NCI-H1930 (cell line): ENCODE results near the gene TENT5A.
A peak's percentile ranks its signal among the peaks of the same experiment; 100 is the strongest.

Source experiments
- DNase-seq, 2 experiments: peaks; one replicate each; lab custom pipeline; 2025; lab: John Stamatoyannopoulos, UW

Gene TENT5A

GRCh38 chr6:81771097-81771496 lies 18.6 kb upstream of the TENT5A start:
- DNase-seq = no peak

- DNase-seq = no peak
Measured at GRCh38 chr6:81770381-81770780, 17.9 kb upstream of the TENT5A start.

GRCh38 chr6:81769824-81770223 lies 17.3 kb upstream of the TENT5A start:
- DNase-seq = no peak

- no peak for DNase-seq
Measured at GRCh38 chr6:81768150-81768942, 15.9 kb upstream of the TENT5A start.

GRCh38 chr6:81767163-81767891 lies 14.8 kb upstream of the TENT5A start:
- DNase-seq = no peak

GRCh38 chr6:81766482-81767069 lies 14.1 kb upstream of the TENT5A start:
- no peak for DNase-seq

GRCh38 chr6:81764531-81764930 lies 12.1 kb upstream of the TENT5A start:
- DNase-seq = no peak

- no peak for DNase-seq
Measured at GRCh38 chr6:81763968-81764367, 11.5 kb upstream of the TENT5A start.

- no peak for DNase-seq
Measured at GRCh38 chr6:81763051-81763450, 10.6 kb upstream of the TENT5A start.

GRCh38 chr6:81762606-81763005 lies 10.1 kb upstream of the TENT5A start:
- no peak for DNase-seq

GRCh38 chr6:81762132-81762531 lies 9.7 kb upstream of the TENT5A start:
- no peak for DNase-seq

- DNase-seq = no peak
Measured at GRCh38 chr6:81761197-81761596, 8.7 kb upstream of the TENT5A start.

- DNase-seq = no peak
Measured at GRCh38 chr6:81759782-81760181, 7.3 kb upstream of the TENT5A start.

- no peak for DNase-seq
Measured at GRCh38 chr6:81758221-81758620, 5.7 kb upstream of the TENT5A start.

- no peak for DNase-seq
Measured at GRCh38 chr6:81756690-81757089, 4.2 kb upstream of the TENT5A start.

- DNase-seq = no peak
Measured at GRCh38 chr6:81755551-81755950, 3.1 kb upstream of the TENT5A start.

- no peak for DNase-seq
Measured at GRCh38 chr6:81754906-81755305, 2.4 kb upstream of the TENT5A start.

- DNase-seq = peak; percentile 11 to 46
Measured at GRCh38 chr6:81753711-81754577, 1.5 kb upstream of the TENT5A start.

GRCh38 chr6:81752921-81753710 lies 635 bp upstream of the TENT5A start:
- peak; percentile 62 to 68 for DNase-seq

GRCh38 chr6:81751388-81752083 lies 945 bp downstream of the TENT5A start:
- no peak for DNase-seq
